A204.1 (cell line): ENCODE measurements around the gene TUBB4A.

Experiments used
- FAIRE-seq: peaks from 2 replicates; lab custom pipeline; 2012; peaks lifted over from hg19 to GRCh38; lab: Jason Lieb, UNC

TUBB4A gene

GRCh38 chr19:6491802-6492592, 10.1 kb downstream of the TUBB4A start:
- no peak for FAIRE-seq

- no peak for FAIRE-seq
Measured at GRCh38 chr19:6490134-6490533, 12.0 kb downstream of the TUBB4A start.

GRCh38 chr19:6489278-6490061, 12.6 kb downstream of the TUBB4A start:
- no peak for FAIRE-seq

GRCh38 chr19:6484831-6485230, 17.3 kb downstream of the TUBB4A start:
- FAIRE-seq: no peak

GRCh38 chr19:6484230-6484629, 17.9 kb downstream of the TUBB4A start:
- FAIRE-seq: no peak

- no peak for FAIRE-seq
Measured at GRCh38 chr19:6483235-6483634, 18.9 kb downstream of the TUBB4A start.

- no peak for FAIRE-seq
Measured at GRCh38 chr19:6482343-6482686, 19.8 kb downstream of the TUBB4A start.

GRCh38 chr19:6481541-6482342, 20.4 kb downstream of the TUBB4A start, which contains the start of gene DENND1C:
Gene DENND1C, minus strand, starts transcription at chr19:6481787. Its CDS starts 92 bp downstream, at chr19:6481695.
- FAIRE-seq: no peak

GRCh38 chr19:6480848-6481415, 21.2 kb downstream of the TUBB4A start:
- no peak for FAIRE-seq

- no peak for FAIRE-seq
Measured at GRCh38 chr19:6479836-6480398, 22.2 kb downstream of the TUBB4A start.

- no peak for FAIRE-seq
Measured at GRCh38 chr19:6478815-6479214, 23.3 kb downstream of the TUBB4A start.

- FAIRE-seq: no peak
Measured at GRCh38 chr19:6476896-6477431, 25.1 kb downstream of the TUBB4A start.

- FAIRE-seq: no peak
Measured at GRCh38 chr19:6476155-6476895, 25.8 kb downstream of the TUBB4A start.

GRCh38 chr19:6475321-6476108, 26.6 kb downstream of the TUBB4A start:
- no peak for FAIRE-seq

GRCh38 chr19:6473647-6474046, 28.5 kb downstream of the TUBB4A start:
- no peak for FAIRE-seq

GRCh38 chr19:6472713-6473112, 29.4 kb downstream of the TUBB4A start:
- FAIRE-seq: no peak

GRCh38 chr19:6471076-6471475, 31.0 kb downstream of the TUBB4A start:
- FAIRE-seq: no peak

GRCh38 chr19:6470173-6470572, 31.9 kb downstream of the TUBB4A start:
- FAIRE-seq: no peak

- no peak for FAIRE-seq
Measured at GRCh38 chr19:6467384-6467783, 34.7 kb downstream of the TUBB4A start.
